GM12878 (cell line): Measurements from ENCODE around the gene GALNT12.

Experiments
- EP300 ChIP-seq, 2 experiments: fragments of 150-350 bp in 1 of 2; IDR thresholded peaks; 2 replicates each; pipeline ENCODE4 v1.6.1; 2011 to 2012; ENCODE audit warnings: low read depth in 2 of 2, low read length in 2 of 2, borderline replicate concordance in 1 of 2, improper control_type of control experiment in 1 of 2, inconsistent platforms in 1 of 2; ENCODE audit not compliant: control insufficient read depth in 1 of 2
- FOXM1 ChIP-seq: IDR thresholded peaks from 2 replicates; pipeline ENCODE4 v1.6.1; 2012; ENCODE audit warnings: low read depth, mild to moderate bottlenecking, inconsistent platforms, low read length, moderate library complexity
- MTA3 ChIP-seq: IDR thresholded peaks from 2 replicates; pipeline ENCODE4 v1.6.1; 2012; ENCODE audit warnings: low read length, inconsistent platforms, borderline replicate concordance
- POLR2A ChIP-seq: IDR thresholded peaks from 2 replicates; pipeline ENCODE4 v1.6.1; 2011; ENCODE audit warnings: low read depth, mild to moderate bottlenecking, low read length
- SMC3 ChIP-seq: IDR thresholded peaks from 2 replicates; pipeline ENCODE4 v1.6.1; 2011; ENCODE audit warnings: low read length, improper control_type of control experiment, borderline replicate concordance
- TCF12 ChIP-seq: IDR thresholded peaks from 2 replicates; pipeline ENCODE4 v1.6.1; 2011; ENCODE audit warnings: low read depth, mild to moderate bottlenecking, low read length
- ZNF207 ChIP-seq: fragments of 450-650 bp; IDR thresholded peaks from 2 replicates; pipeline ENCODE4 v1.6.1; 2014; ENCODE audit warnings: antibody characterized with exemption, mild to moderate bottlenecking, borderline replicate concordance
- TF ChIP-seq, protein P1 (sequence below), 3 experiments: IDR thresholded peaks in 2 of 3; conservative IDR thresholded peaks in 1 of 3; 2 replicates each; pipeline ENCODE4 v1.5.1; 2011; ENCODE audit warnings: low read depth in 3 of 3, low read length in 3 of 3, mild to moderate bottlenecking in 3 of 3, control low read depth in 2 of 3, moderate library complexity in 2 of 3, inconsistent platforms in 1 of 3, mixed read lengths in 1 of 3; ENCODE audit not compliant: control insufficient read depth in 2 of 3, insufficient read depth in 1 of 3; ENCODE audit errors: extremely low read depth in 1 of 3
- TF ChIP-seq, protein P2 (sequence below): fragments of 450-650 bp; IDR thresholded peaks from 2 replicates; pipeline ENCODE4 v1.6.1; 2016; ENCODE audit warnings: mild to moderate bottlenecking, moderate library complexity, borderline replicate concordance
- TF ChIP-seq, protein P3 (sequence below): fragments of 150-350 bp; IDR thresholded peaks from 2 replicates; pipeline ENCODE4 v1.6.1; 2014; ENCODE audit warnings: mild to moderate bottlenecking, low read depth, low read length
- TF ChIP-seq, protein P4 (sequence below): fragments of 450-650 bp; IDR thresholded peaks from 2 replicates; pipeline ENCODE4 v1.6.1; 2018; ENCODE audit warnings: borderline replicate concordance, mild to moderate bottlenecking; ENCODE audit not compliant: partially characterized antibody

DNA sequence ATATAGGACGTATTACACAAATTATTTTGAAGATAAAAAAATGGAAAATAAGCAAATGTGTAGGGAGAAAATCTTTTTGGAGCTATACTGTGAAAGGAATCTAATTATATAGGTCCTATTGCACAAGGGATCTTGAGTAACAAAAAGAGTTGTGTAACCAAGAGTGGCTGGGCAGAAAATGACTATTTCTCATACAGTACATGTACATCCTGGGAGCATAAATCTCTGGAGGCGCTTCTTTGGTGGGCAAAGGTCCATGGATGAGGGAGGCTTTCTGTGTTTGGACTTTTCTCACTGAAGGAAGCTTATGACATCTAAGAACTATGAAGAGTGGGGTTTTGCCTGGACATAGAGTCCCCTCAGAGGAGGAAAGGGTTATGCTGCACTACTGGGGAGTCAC lies 40.9 kb upstream of the GALNT12 start:
- TF ChIP-seq, protein P1, sequence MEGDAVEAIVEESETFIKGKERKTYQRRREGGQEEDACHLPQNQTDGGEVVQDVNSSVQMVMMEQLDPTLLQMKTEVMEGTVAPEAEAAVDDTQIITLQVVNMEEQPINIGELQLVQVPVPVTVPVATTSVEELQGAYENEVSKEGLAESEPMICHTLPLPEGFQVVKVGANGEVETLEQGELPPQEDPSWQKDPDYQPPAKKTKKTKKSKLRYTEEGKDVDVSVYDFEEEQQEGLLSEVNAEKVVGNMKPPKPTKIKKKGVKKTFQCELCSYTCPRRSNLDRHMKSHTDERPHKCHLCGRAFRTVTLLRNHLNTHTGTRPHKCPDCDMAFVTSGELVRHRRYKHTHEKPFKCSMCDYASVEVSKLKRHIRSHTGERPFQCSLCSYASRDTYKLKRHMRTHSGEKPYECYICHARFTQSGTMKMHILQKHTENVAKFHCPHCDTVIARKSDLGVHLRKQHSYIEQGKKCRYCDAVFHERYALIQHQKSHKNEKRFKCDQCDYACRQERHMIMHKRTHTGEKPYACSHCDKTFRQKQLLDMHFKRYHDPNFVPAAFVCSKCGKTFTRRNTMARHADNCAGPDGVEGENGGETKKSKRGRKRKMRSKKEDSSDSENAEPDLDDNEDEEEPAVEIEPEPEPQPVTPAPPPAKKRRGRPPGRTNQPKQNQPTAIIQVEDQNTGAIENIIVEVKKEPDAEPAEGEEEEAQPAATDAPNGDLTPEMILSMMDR (IDR thresholded peaks at IDR 0.05 in 2 of 3, conservative IDR thresholded peaks at IDR 0.05 in 1 of 3; ENCODE audit: control insufficient read depth in 2 of 3, extremely low read depth in 1 of 3, insufficient read depth in 1 of 3, low read depth in 3 of 3, low read length in 3 of 3): no peak
- TF ChIP-seq MTA3 (no peak), POLR2A (no peak), FOXM1 (no peak), EP300 (IDR thresholded peaks at IDR 0.05; ENCODE audit: borderline replicate concordance in 1 of 2, control insufficient read depth in 1 of 2, low read depth in 2 of 2, low read length in 2 of 2) (no peak), ZNF207 (no peak), SMC3 (no peak), TCF12 (no peak)
- TF ChIP-seq, protein P2, sequence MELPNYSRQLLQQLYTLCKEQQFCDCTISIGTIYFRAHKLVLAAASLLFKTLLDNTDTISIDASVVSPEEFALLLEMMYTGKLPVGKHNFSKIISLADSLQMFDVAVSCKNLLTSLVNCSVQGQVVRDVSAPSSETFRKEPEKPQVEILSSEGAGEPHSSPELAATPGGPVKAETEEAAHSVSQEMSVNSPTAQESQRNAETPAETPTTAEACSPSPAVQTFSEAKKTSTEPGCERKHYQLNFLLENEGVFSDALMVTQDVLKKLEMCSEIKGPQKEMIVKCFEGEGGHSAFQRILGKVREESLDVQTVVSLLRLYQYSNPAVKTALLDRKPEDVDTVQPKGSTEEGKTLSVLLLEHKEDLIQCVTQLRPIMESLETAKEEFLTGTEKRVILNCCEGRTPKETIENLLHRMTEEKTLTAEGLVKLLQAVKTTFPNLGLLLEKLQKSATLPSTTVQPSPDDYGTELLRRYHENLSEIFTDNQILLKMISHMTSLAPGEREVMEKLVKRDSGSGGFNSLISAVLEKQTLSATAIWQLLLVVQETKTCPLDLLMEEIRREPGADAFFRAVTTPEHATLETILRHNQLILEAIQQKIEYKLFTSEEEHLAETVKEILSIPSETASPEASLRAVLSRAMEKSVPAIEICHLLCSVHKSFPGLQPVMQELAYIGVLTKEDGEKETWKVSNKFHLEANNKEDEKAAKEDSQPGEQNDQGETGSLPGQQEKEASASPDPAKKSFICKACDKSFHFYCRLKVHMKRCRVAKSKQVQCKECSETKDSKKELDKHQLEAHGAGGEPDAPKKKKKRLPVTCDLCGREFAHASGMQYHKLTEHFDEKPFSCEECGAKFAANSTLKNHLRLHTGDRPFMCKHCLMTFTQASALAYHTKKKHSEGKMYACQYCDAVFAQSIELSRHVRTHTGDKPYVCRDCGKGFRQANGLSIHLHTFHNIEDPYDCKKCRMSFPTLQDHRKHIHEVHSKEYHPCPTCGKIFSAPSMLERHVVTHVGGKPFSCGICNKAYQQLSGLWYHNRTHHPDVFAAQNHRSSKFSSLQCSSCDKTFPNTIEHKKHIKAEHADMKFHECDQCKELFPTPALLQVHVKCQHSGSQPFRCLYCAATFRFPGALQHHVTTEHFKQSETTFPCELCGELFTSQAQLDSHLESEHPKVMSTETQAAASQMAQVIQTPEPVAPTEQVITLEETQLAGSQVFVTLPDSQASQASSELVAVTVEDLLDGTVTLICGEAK: no peak
- TF ChIP-seq, protein P3, sequence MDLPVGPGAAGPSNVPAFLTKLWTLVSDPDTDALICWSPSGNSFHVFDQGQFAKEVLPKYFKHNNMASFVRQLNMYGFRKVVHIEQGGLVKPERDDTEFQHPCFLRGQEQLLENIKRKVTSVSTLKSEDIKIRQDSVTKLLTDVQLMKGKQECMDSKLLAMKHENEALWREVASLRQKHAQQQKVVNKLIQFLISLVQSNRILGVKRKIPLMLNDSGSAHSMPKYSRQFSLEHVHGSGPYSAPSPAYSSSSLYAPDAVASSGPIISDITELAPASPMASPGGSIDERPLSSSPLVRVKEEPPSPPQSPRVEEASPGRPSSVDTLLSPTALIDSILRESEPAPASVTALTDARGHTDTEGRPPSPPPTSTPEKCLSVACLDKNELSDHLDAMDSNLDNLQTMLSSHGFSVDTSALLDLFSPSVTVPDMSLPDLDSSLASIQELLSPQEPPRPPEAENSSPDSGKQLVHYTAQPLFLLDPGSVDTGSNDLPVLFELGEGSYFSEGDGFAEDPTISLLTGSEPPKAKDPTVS: no peak
- TF ChIP-seq, protein P4, sequence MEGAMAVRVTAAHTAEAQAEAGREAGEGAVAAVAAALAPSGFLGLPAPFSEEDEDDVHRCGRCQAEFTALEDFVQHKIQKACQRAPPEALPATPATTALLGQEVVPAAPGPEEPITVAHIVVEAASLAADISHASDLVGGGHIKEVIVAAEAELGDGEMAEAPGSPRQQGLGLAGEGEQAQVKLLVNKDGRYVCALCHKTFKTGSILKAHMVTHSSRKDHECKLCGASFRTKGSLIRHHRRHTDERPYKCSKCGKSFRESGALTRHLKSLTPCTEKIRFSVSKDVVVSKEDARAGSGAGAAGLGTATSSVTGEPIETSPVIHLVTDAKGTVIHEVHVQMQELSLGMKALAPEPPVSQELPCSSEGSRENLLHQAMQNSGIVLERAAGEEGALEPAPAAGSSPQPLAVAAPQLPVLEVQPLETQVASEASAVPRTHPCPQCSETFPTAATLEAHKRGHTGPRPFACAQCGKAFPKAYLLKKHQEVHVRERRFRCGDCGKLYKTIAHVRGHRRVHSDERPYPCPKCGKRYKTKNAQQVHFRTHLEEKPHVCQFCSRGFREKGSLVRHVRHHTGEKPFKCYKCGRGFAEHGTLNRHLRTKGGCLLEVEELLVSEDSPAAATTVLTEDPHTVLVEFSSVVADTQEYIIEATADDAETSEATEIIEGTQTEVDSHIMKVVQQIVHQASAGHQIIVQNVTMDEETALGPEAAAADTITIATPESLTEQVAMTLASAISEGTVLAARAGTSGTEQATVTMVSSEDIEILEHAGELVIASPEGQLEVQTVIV: no peak
